ENCODE data around the gene SULF2.

The SULF2 gene

GRCh38 chr20:47664068-47664437, 121.2 kb downstream of the SULF2 start:
- Histone ChIP-seq H3K36me3 (ENCODE audit: control insufficient read depth in 2 of 2, insufficient read depth in 2 of 2, low read length in 2 of 2) (peaks cover 27 to 37% of the 10 kb centered on the region in 2 donors), H3K9ac (ENCODE audit: low read depth in 1 of 2, low read length in 2 of 2) (no peak overlapping the region), H3K27me3 (ENCODE audit: control insufficient read depth in 2 of 2, insufficient read depth in 2 of 2, low read length in 2 of 2) (no peaks in the 10 kb centered on the region), H3K9me3 (ENCODE audit: control insufficient read depth in 2 of 2, low read length in 2 of 2) (no peaks in the 10 kb centered on the region), H3K4me3 (ENCODE audit: low read length in 2 of 2) (no peak overlapping the region), H3K27ac (ENCODE audit: low read depth in 2 of 2, low read length in 2 of 2) (no peak overlapping the region), H3K4me1 (ENCODE audit: control insufficient read depth in 2 of 2, insufficient read depth in 2 of 2, low read length in 2 of 2) (peaks cover 7% of the 10 kb centered on the region in 2 donors)

GRCh38 chr20:47663354-47664067, 121.8 kb downstream of the SULF2 start:
- H3K4me3 ChIP-seq (ENCODE audit: low read length in 2 of 2): no peak overlapping the region
- no peak overlapping the region for H3K9ac ChIP-seq (ENCODE audit: low read depth in 1 of 2, low read length in 2 of 2)
- H3K27me3 ChIP-seq (ENCODE audit: control insufficient read depth in 2 of 2, insufficient read depth in 2 of 2, low read length in 2 of 2): no peaks in the 10 kb centered on the region
- peaks cover 32 to 39% of the 10 kb centered on the region in 2 donors for H3K36me3 ChIP-seq (ENCODE audit: control insufficient read depth in 2 of 2, insufficient read depth in 2 of 2, low read length in 2 of 2)
- peaks cover 7% of the 10 kb centered on the region in 2 donors for H3K4me1 ChIP-seq (ENCODE audit: control insufficient read depth in 2 of 2, insufficient read depth in 2 of 2, low read length in 2 of 2)
- H3K27ac ChIP-seq (ENCODE audit: low read depth in 2 of 2, low read length in 2 of 2): no peak overlapping the region
- H3K9me3 ChIP-seq (ENCODE audit: control insufficient read depth in 2 of 2, low read length in 2 of 2): no peaks in the 10 kb centered on the region

GRCh38 chr20:47662483-47663353, 122.6 kb downstream of the SULF2 start:
- Histone ChIP-seq H3K9ac (ENCODE audit: low read depth in 1 of 2, low read length in 2 of 2) (no peak overlapping the region), H3K27ac (ENCODE audit: low read depth in 2 of 2, low read length in 2 of 2) (no peak overlapping the region), H3K4me3 (ENCODE audit: low read length in 2 of 2) (no peak overlapping the region), H3K36me3 (ENCODE audit: control insufficient read depth in 2 of 2, insufficient read depth in 2 of 2, low read length in 2 of 2) (peaks cover 33 to 43% of the 10 kb centered on the region in 2 donors), H3K4me1 (ENCODE audit: control insufficient read depth in 2 of 2, insufficient read depth in 2 of 2, low read length in 2 of 2) (peaks cover 7% of the 10 kb centered on the region in 2 donors), H3K9me3 (ENCODE audit: control insufficient read depth in 2 of 2, low read length in 2 of 2) (no peaks in the 10 kb centered on the region), H3K27me3 (ENCODE audit: control insufficient read depth in 2 of 2, insufficient read depth in 2 of 2, low read length in 2 of 2) (no peaks in the 10 kb centered on the region)

- Histone ChIP-seq H3K4me1 (ENCODE audit: control insufficient read depth in 2 of 2, insufficient read depth in 2 of 2, low read length in 2 of 2) (peaks cover 7% of the 10 kb centered on the region in 2 donors), H3K4me3 (ENCODE audit: low read length in 2 of 2) (no peak overlapping the region), H3K27me3 (ENCODE audit: control insufficient read depth in 2 of 2, insufficient read depth in 2 of 2, low read length in 2 of 2) (no peaks in the 10 kb centered on the region), H3K9me3 (ENCODE audit: control insufficient read depth in 2 of 2, low read length in 2 of 2) (no peaks in the 10 kb centered on the region), H3K36me3 (ENCODE audit: control insufficient read depth in 2 of 2, insufficient read depth in 2 of 2, low read length in 2 of 2) (peaks cover 33 to 43% of the 10 kb centered on the region in 2 donors), H3K9ac (ENCODE audit: low read depth in 1 of 2, low read length in 2 of 2) (no peak overlapping the region), H3K27ac (ENCODE audit: low read depth in 2 of 2, low read length in 2 of 2) (no peak overlapping the region)
Observed at GRCh38 chr20:47661714-47662113, 123.6 kb downstream of the SULF2 start.

- no peaks in the 10 kb centered on the region for H3K27me3 ChIP-seq (ENCODE audit: control insufficient read depth in 2 of 2, insufficient read depth in 2 of 2, low read length in 2 of 2)
- no peak overlapping the region for H3K4me3 ChIP-seq (ENCODE audit: low read length in 2 of 2)
- no peak overlapping the region for H3K9ac ChIP-seq (ENCODE audit: low read depth in 1 of 2, low read length in 2 of 2)
- peaks cover 38 to 43% of the 10 kb centered on the region in 2 donors for H3K36me3 ChIP-seq (ENCODE audit: control insufficient read depth in 2 of 2, insufficient read depth in 2 of 2, low read length in 2 of 2)
- no peaks in the 10 kb centered on the region for H3K9me3 ChIP-seq (ENCODE audit: control insufficient read depth in 2 of 2, low read length in 2 of 2)
- peaks cover 7% of the 10 kb centered on the region in 2 donors for H3K4me1 ChIP-seq (ENCODE audit: control insufficient read depth in 2 of 2, insufficient read depth in 2 of 2, low read length in 2 of 2)
- no peak overlapping the region for H3K27ac ChIP-seq (ENCODE audit: low read depth in 2 of 2, low read length in 2 of 2)
Observed at GRCh38 chr20:47660983-47661700, 124.1 kb downstream of the SULF2 start.

GRCh38 chr20:47660602-47660905, 124.7 kb downstream of the SULF2 start:
- H3K9ac ChIP-seq (ENCODE audit: low read depth in 1 of 2, low read length in 2 of 2): no peak overlapping the region
- no peak overlapping the region for H3K27ac ChIP-seq (ENCODE audit: low read depth in 2 of 2, low read length in 2 of 2)
- H3K9me3 ChIP-seq (ENCODE audit: control insufficient read depth in 2 of 2, low read length in 2 of 2): no peaks in the 10 kb centered on the region
- H3K4me1 ChIP-seq (ENCODE audit: control insufficient read depth in 2 of 2, insufficient read depth in 2 of 2, low read length in 2 of 2): peaks cover 7% of the 10 kb centered on the region in 2 donors
- H3K27me3 ChIP-seq (ENCODE audit: control insufficient read depth in 2 of 2, insufficient read depth in 2 of 2, low read length in 2 of 2): no peaks in the 10 kb centered on the region
- no peak overlapping the region for H3K4me3 ChIP-seq (ENCODE audit: low read length in 2 of 2)
- H3K36me3 ChIP-seq (ENCODE audit: control insufficient read depth in 2 of 2, insufficient read depth in 2 of 2, low read length in 2 of 2): peaks cover 38 to 39% of the 10 kb centered on the region in 2 donors

GRCh38 chr20:47659904-47660601, 125.2 kb downstream of the SULF2 start:
- Histone ChIP-seq H3K4me1 (ENCODE audit: control insufficient read depth in 2 of 2, insufficient read depth in 2 of 2, low read length in 2 of 2) (peaks cover 7% of the 10 kb centered on the region in 2 donors), H3K27me3 (ENCODE audit: control insufficient read depth in 2 of 2, insufficient read depth in 2 of 2, low read length in 2 of 2) (no peaks in the 10 kb centered on the region), H3K9ac (ENCODE audit: low read depth in 1 of 2, low read length in 2 of 2) (no peak overlapping the region), H3K4me3 (ENCODE audit: low read length in 2 of 2) (no peak overlapping the region), H3K9me3 (ENCODE audit: control insufficient read depth in 2 of 2, low read length in 2 of 2) (no peaks in the 10 kb centered on the region), H3K36me3 (ENCODE audit: control insufficient read depth in 2 of 2, insufficient read depth in 2 of 2, low read length in 2 of 2) (peaks cover 37 to 40% of the 10 kb centered on the region in 2 donors), H3K27ac (ENCODE audit: low read depth in 2 of 2, low read length in 2 of 2) (no peak overlapping the region)

GRCh38 chr20:47656318-47656717, 129.0 kb downstream of the SULF2 start:
- no peak overlapping the region for H3K27ac ChIP-seq (ENCODE audit: low read depth in 2 of 2, low read length in 2 of 2)

GRCh38 chr20:47655635-47656034, 129.6 kb downstream of the SULF2 start:
- no peaks in the 10 kb centered on the region for H3K27me3 ChIP-seq (ENCODE audit: control insufficient read depth in 2 of 2, insufficient read depth in 2 of 2, low read length in 2 of 2)
- no peaks in the 10 kb centered on the region for H3K4me1 ChIP-seq (ENCODE audit: control insufficient read depth in 2 of 2, insufficient read depth in 2 of 2, low read length in 2 of 2)
- no peaks in the 10 kb centered on the region for H3K9me3 ChIP-seq (ENCODE audit: control insufficient read depth in 2 of 2, low read length in 2 of 2)
- no peak overlapping the region for H3K9ac ChIP-seq (ENCODE audit: low read depth in 1 of 2, low read length in 2 of 2)
- peaks cover 51 to 56% of the 10 kb centered on the region in 2 donors for H3K36me3 ChIP-seq (ENCODE audit: control insufficient read depth in 2 of 2, insufficient read depth in 2 of 2, low read length in 2 of 2)
- H3K27ac ChIP-seq (ENCODE audit: low read depth in 2 of 2, low read length in 2 of 2): no peak overlapping the region
- no peak overlapping the region for H3K4me3 ChIP-seq (ENCODE audit: low read length in 2 of 2)

More at GRCh38 chr20:47656318-47656717, 129.0 kb downstream of the SULF2 start:
- no peaks in the 10 kb centered on the region for H3K4me1 ChIP-seq (ENCODE audit: control insufficient read depth in 2 of 2, insufficient read depth in 2 of 2, low read length in 2 of 2)
- no peaks in the 10 kb centered on the region for H3K9me3 ChIP-seq (ENCODE audit: control insufficient read depth in 2 of 2, low read length in 2 of 2)
- no peaks in the 10 kb centered on the region for H3K27me3 ChIP-seq (ENCODE audit: control insufficient read depth in 2 of 2, insufficient read depth in 2 of 2, low read length in 2 of 2)
- H3K4me3 ChIP-seq (ENCODE audit: low read length in 2 of 2): no peak overlapping the region
- peaks cover 51 to 52% of the 10 kb centered on the region in 2 donors for H3K36me3 ChIP-seq (ENCODE audit: control insufficient read depth in 2 of 2, insufficient read depth in 2 of 2, low read length in 2 of 2)
- no peak overlapping the region for H3K9ac ChIP-seq (ENCODE audit: low read depth in 1 of 2, low read length in 2 of 2)

Measured in mucosa of rectum (tissue), 2 donors.